ENCODE measurements around the gene FOXO4.

Gene FOXO4

DNA sequence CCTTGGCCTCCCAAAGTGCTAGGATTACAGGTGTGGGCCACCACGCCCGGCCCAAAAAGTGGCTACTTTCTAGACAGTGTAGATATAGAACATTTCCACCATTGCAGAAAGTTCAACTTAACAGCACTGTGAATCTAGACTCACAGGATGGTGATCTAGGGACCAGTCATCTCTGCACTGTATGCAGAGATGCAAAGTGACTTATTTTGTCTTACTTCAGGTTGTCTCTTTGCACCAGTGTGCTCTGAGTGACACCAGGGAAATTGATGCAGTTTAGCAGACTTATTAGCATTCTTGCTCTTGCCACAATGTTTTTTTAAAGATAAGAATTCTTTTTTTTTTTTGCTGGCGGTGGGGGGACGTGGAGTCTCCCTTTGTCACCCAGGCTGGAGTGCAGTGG lies 12.8 kb upstream of the FOXO4 start:
- DNase-seq (ENCODE audit: low read depth in 2 of 2): no peak
- TF ChIP-seq CTCF (IDR thresholded peaks at IDR 0.05; ENCODE audit: low read depth, low read length): no peak
- H3K4me3 ChIP-seq (replicated peaks in 1 of 2; ENCODE audit: low read depth in 2 of 2, low read length in 2 of 2): no peak overlapping the region

- no peak overlapping the region for H3K4me3 ChIP-seq (replicated peaks in 1 of 2; ENCODE audit: low read depth in 2 of 2, low read length in 2 of 2)
- TF ChIP-seq CTCF (IDR thresholded peaks at IDR 0.05; ENCODE audit: low read depth, low read length): no peak
- DNase-seq (ENCODE audit: low read depth in 2 of 2): no peak
Observed at GRCh38 chrX:71085900-71086299, 9.8 kb upstream of the FOXO4 start.

DNA sequence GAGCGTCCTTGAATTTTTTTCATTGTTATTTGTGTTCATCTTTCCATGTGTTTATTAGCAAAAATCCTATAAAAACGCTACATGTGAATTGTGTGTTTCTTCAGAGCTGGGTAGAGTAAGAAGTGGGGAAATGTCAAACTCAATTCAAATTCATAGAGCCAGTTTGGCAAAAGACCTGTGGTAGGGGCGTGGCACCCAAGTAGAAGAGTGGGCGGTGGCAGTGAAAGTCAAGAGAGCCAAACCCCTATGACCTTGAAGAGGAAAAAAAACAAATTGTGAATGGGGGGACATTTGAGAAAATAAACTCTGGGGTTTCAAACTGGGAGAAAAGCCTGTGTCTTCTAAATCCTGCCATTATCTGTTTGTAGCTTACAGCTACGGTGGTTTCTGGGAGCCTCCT lies 4.4 kb upstream of the FOXO4 start:
- TF ChIP-seq CTCF (IDR thresholded peaks at IDR 0.05; ENCODE audit: low read depth, low read length): no peak
- H3K4me3 ChIP-seq (replicated peaks in 1 of 2; ENCODE audit: low read depth in 2 of 2, low read length in 2 of 2): no peak overlapping the region
- no peak for DNase-seq (ENCODE audit: low read depth in 2 of 2)

- no peak for DNase-seq (ENCODE audit: low read depth in 2 of 2)
- peak overlapping the region; percentile 57 to 61 for H3K4me3 ChIP-seq (replicated peaks in 1 of 2; ENCODE audit: low read depth in 2 of 2, low read length in 2 of 2)
- no peak for TF ChIP-seq CTCF (IDR thresholded peaks at IDR 0.05; ENCODE audit: low read depth, low read length)
Observed at GRCh38 chrX:71095033-71095432, 618 bp upstream of the FOXO4 start.

GRCh38 chrX:71095981-71096759 lies 519 bp downstream of the FOXO4 start:
- DNase-seq (ENCODE audit: low read depth in 2 of 2): no peak
- no peak for TF ChIP-seq CTCF (IDR thresholded peaks at IDR 0.05; ENCODE audit: low read depth, low read length)
- H3K4me3 ChIP-seq (replicated peaks in 1 of 2; ENCODE audit: low read depth in 2 of 2, low read length in 2 of 2): peak overlapping the region; percentile 57 to 61

DNA sequence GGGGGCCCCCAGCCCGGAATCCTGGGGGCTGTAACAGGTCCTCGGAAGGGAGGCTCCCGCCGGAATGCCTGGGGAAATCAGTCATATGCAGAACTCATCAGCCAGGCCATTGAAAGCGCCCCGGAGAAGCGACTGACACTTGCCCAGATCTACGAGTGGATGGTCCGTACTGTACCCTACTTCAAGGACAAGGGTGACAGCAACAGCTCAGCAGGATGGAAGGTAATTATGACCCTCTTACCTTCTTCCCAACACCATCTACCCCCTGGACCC lies 1.0 kb downstream of the FOXO4 start:
- TF ChIP-seq CTCF (IDR thresholded peaks at IDR 0.05; ENCODE audit: low read depth, low read length): no peak
- DNase-seq (ENCODE audit: low read depth in 2 of 2): no peak
- H3K4me3 ChIP-seq (replicated peaks in 1 of 2; ENCODE audit: low read depth in 2 of 2, low read length in 2 of 2): peak overlapping the region; percentile 57 to 61

GRCh38 chrX:71098302-71098701 lies 2.7 kb downstream of the FOXO4 start:
- TF ChIP-seq CTCF (IDR thresholded peaks at IDR 0.05; ENCODE audit: low read depth, low read length): peak; percentile 40
- no peak overlapping the region for H3K4me3 ChIP-seq (replicated peaks in 1 of 2; ENCODE audit: low read depth in 2 of 2, low read length in 2 of 2)
- peak; percentile 45 to 63 for DNase-seq (ENCODE audit: low read depth in 2 of 2)

Measured in cardiac fibroblast (primary cell).